ENCODE measurements around the gene MT2A.
"Not testable (repeated sequence)": the region's sequence is repeated elsewhere in the genome, so short reads cannot be mapped to it uniquely, and the experiment has no call there.

MT2A gene

GRCh38 chr16:56623184-56623583 is 14.8 kb downstream of the MT2A start:
- FAIRE-seq = not testable (repeated sequence)

- FAIRE-seq = no peak
Measured at GRCh38 chr16:56623637-56624036, 15.3 kb downstream of the MT2A start.

- FAIRE-seq = no peak
Measured at GRCh38 chr16:56625140-56625942, 17.0 kb downstream of the MT2A start, which contains the start of gene MT1E. MT1E (plus strand) TSS chr16:56625781; CDS start chr16:56625852, 71 bp downstream.

- FAIRE-seq = no peak
Measured at GRCh38 chr16:56625943-56626654, 17.7 kb downstream of the MT2A start.

- FAIRE-seq = no peak
Measured at GRCh38 chr16:56626685-56627084, 18.3 kb downstream of the MT2A start.

- no peak for FAIRE-seq
Measured at GRCh38 chr16:56628486-56629350, 20.3 kb downstream of the MT2A start.

- FAIRE-seq = no peak
Measured at GRCh38 chr16:56629531-56629930, 21.1 kb downstream of the MT2A start.

GRCh38 chr16:56630134-56630533 is 21.8 kb downstream of the MT2A start:
- FAIRE-seq = no peak

GRCh38 chr16:56631197-56631596 is 22.8 kb downstream of the MT2A start:
- no peak for FAIRE-seq

- FAIRE-seq = no peak
Measured at GRCh38 chr16:56631832-56632155, 23.4 kb downstream of the MT2A start.

GRCh38 chr16:56632156-56632847 is 23.9 kb downstream of the MT2A start, which contains the start of gene MT1M:
MT1M (plus strand) TSS chr16:56632659; CDS start chr16:56632732, 73 bp downstream.
- no peak for FAIRE-seq

GRCh38 chr16:56632848-56633365 is 24.5 kb downstream of the MT2A start:
- FAIRE-seq = no peak

GRCh38 chr16:56633535-56633934 is 25.2 kb downstream of the MT2A start:
- no peak for FAIRE-seq

- no peak for FAIRE-seq
Measured at GRCh38 chr16:56634715-56635440, 26.5 kb downstream of the MT2A start.

- FAIRE-seq = no peak
Measured at GRCh38 chr16:56635441-56635967, 27.1 kb downstream of the MT2A start.

- no peak for FAIRE-seq
Measured at GRCh38 chr16:56636616-56637413, 28.4 kb downstream of the MT2A start.

GRCh38 chr16:56637814-56638750 is 29.7 kb downstream of the MT2A start, which contains the start of gene MT1A:
MT1A (plus strand) TSS chr16:56638666; CDS start chr16:56638739, 73 bp downstream.
- no peak for FAIRE-seq

- FAIRE-seq = no peak
Measured at GRCh38 chr16:56639045-56639444, 30.7 kb downstream of the MT2A start.

GRCh38 chr16:56640076-56640475 is 31.7 kb downstream of the MT2A start:
- no peak for FAIRE-seq
